Measurements from ENCODE around the gene RBM33. TPM values are rescaled to one million over a fixed set of nuclear protein-coding genes. Genes with fewer than 3 reads are reported as not detected.

Gene RBM33
- total RNA-seq, 4 donors from 2014 or later, result 62.8 to 129 (median 92.8) TPM

GRCh38 chr7:155643804-155644177 is 670 bp upstream of the RBM33 start:
- in situ Hi-C loops (cut with MboI; ENCODE audit: low pct_ligation_motif_present in 1 of 4, low pct_unique_long_range_greater_than_20kb in 1 of 4, low sequenced_read_pairs in 3 of 4), result no loop called here
- no peaks in the 10 kb centered on the region for H3K27me3 ChIP-seq
- TF ChIP-seq POLR2AphosphoS5 (IDR thresholded peaks at IDR 0.05) (no peak), EP300 (IDR thresholded peaks at IDR 0.05; ENCODE audit: low read depth) (no peak), CTCF (IDR thresholded peaks at IDR 0.05) (no peak), POLR2A (IDR thresholded peaks at IDR 0.05) (no peak)
- no peak for DNase-seq
- peaks cover 5 to 37% (median 17%) of the 10 kb centered on the region in 4 donors for H3K4me1 ChIP-seq
- H3K9me3 ChIP-seq, result peaks cover 4 to 6% of the 10 kb centered on the region in 2 donors
- H3K27ac ChIP-seq, result peak overlapping the region; percentile 91 to 98 (median 94)
- peak overlapping the region; percentile 69 to 100 (median 87) for H3K4me3 ChIP-seq
- H3K36me3 ChIP-seq, result peaks cover 0 to 11% (median 0%) of the 10 kb centered on the region in 4 donors
- intact Hi-C loops (cut with DNase I; ENCODE audit: low total_unique reads), result no loop called here
- WGBS, 2 donors (ENCODE audit: low coverage in 1 of 2), result 0 to 2% methylated on average over 6 to 20 of the region's 32 CpGs

- intact Hi-C loops (cut with DNase I; ENCODE audit: low total_unique reads), result no loop called here
- H3K4me1 ChIP-seq, result peaks cover 5 to 40% (median 17%) of the 10 kb centered on the region in 4 donors
- in situ Hi-C loops (cut with MboI; ENCODE audit: low pct_ligation_motif_present in 1 of 4, low pct_unique_long_range_greater_than_20kb in 1 of 4, low sequenced_read_pairs in 3 of 4), result no loop called here
- peak; percentile 38 for DNase-seq
- H3K27me3 ChIP-seq, result no peaks in the 10 kb centered on the region
- H3K36me3 ChIP-seq, result peaks cover 0 to 19% (median 0%) of the 10 kb centered on the region in 4 donors
- TF ChIP-seq POLR2AphosphoS5 (IDR thresholded peaks at IDR 0.05) (no peak), POLR2A (IDR thresholded peaks at IDR 0.05) (peak; percentile 10)
- H3K27ac ChIP-seq, result peak overlapping the region; percentile 91 to 98 (median 94)
- peaks cover 9 to 11% of the 10 kb centered on the region in 2 donors for H3K9me3 ChIP-seq
- 0% methylated on average over 2 to 22 of the region's 22 CpGs for WGBS, 2 donors (ENCODE audit: low coverage in 1 of 2)
- peak overlapping the region; percentile 69 to 100 (median 87) for H3K4me3 ChIP-seq
Measured at GRCh38 chr7:155644971-155645509, 579 bp downstream of the RBM33 start.

GRCh38 chr7:155645662-155646061 is 1.2 kb downstream of the RBM33 start:
- DNase-seq, result no peak
- in situ Hi-C loops (cut with MboI; ENCODE audit: low pct_ligation_motif_present in 1 of 4, low pct_unique_long_range_greater_than_20kb in 1 of 4, low sequenced_read_pairs in 3 of 4), result no loop called here
- Histone ChIP-seq H3K27ac (peak overlapping the region in 1 of 4 donors; percentile 96), H3K4me3 (peak overlapping the region in 3 of 4 donors; percentile 76 to 100 (median 98)), H3K4me1 (peaks cover 5 to 41% (median 17%) of the 10 kb centered on the region in 4 donors), H3K36me3 (peaks cover 0 to 19% (median 0%) of the 10 kb centered on the region in 4 donors), H3K9me3 (peaks cover 9 to 11% of the 10 kb centered on the region in 2 donors), H3K27me3 (no peaks in the 10 kb centered on the region)
- WGBS, 2 donors (ENCODE audit: low coverage in 1 of 2), result 17 to 21% methylated on average over 7 of the region's 7 CpGs
- intact Hi-C loops (cut with DNase I; ENCODE audit: low total_unique reads), result no loop called here
- TF ChIP-seq EP300 (IDR thresholded peaks at IDR 0.05; ENCODE audit: low read depth) (no peak), CTCF (IDR thresholded peaks at IDR 0.05) (no peak), POLR2A (IDR thresholded peaks at IDR 0.05) (no peak), POLR2AphosphoS5 (IDR thresholded peaks at IDR 0.05) (no peak)

- Histone ChIP-seq H3K27ac (no peak overlapping the region), H3K36me3 (peaks cover 0 to 19% (median 0%) of the 10 kb centered on the region in 4 donors), H3K4me1 (peaks cover 5 to 46% (median 18%) of the 10 kb centered on the region in 4 donors), H3K27me3 (no peaks in the 10 kb centered on the region), H3K4me3 (no peak overlapping the region), H3K9me3 (peaks cover 9 to 11% of the 10 kb centered on the region in 2 donors)
- intact Hi-C loops (cut with DNase I; ENCODE audit: low total_unique reads) (no loop called here), in situ Hi-C loops (cut with MboI; ENCODE audit: low pct_ligation_motif_present in 1 of 4, low pct_unique_long_range_greater_than_20kb in 1 of 4, low sequenced_read_pairs in 3 of 4) (no loop called here)
- DNase-seq, result no peak
- TF ChIP-seq CTCF (IDR thresholded peaks at IDR 0.05), result no peak
- TF ChIP-seq EP300 (IDR thresholded peaks at IDR 0.05; ENCODE audit: low read depth), result no peak
- no peak for TF ChIP-seq POLR2AphosphoS5 (IDR thresholded peaks at IDR 0.05)
- TF ChIP-seq POLR2A (IDR thresholded peaks at IDR 0.05), result no peak
- 78 to 80% methylated on average over 7 of the region's 7 CpGs for WGBS, 2 donors (ENCODE audit: low coverage in 1 of 2)
Measured at GRCh38 chr7:155646669-155647068, 2.2 kb downstream of the RBM33 start.
